IMR-90 (cell line): ENCODE results near the gene SCAMP2. TPM values are rescaled to one million over a fixed set of nuclear protein-coding genes. Genes with fewer than 3 reads are reported as not detected.

Experiments used
- ATAC-seq: fragments of 200-7000 bp; cut with Tn5 transposase; 2 replicates; pipeline ENCODE4 v1.9.1; 2020; ENCODE audit warnings: low read depth, mild to moderate bottlenecking, moderate library complexity
- BruUV-seq: library from RNA; stranded (reverse); fragments of 400-500 nt; replicated peaks from 2 replicates; lab custom pipeline; 2021; lab: Mats Ljungman, UMichigan
- CTCF ChIA-PET: fragments of 300-600 bp; formaldehyde crosslinking; extraction: SDS; loops from one replicate; lab custom pipeline; 2021; ENCODE audit warnings: antibody characterized with exemption; lab: Yijun Ruan, JAX
- POLR2A ChIA-PET: fragments of 300-600 bp; sonication (Branson Sonifier 250); formaldehyde crosslinking; loops from one replicate; lab custom pipeline; 2022; ENCODE audit warnings: antibody characterized with exemption; ENCODE audit not compliant: unreplicated experiment; lab: Charles Lee
- DNase-seq: peaks from one replicate; pipeline ENCODE4 v3.0.0; 2013
- H2AFZ ChIP-seq: replicated peaks from 2 replicates; pipeline ENCODE3; 2013; ENCODE audit warnings: low read length, mild to moderate bottlenecking; ENCODE audit not compliant: poor library complexity
- H2AK5ac ChIP-seq: 2 replicates; pipeline ENCODE4 v1.6.1; 2013; ENCODE audit warnings: low read depth, low read length, inconsistent platforms
- H2AK9ac ChIP-seq: replicated peaks from 2 replicates; pipeline ENCODE3; 2013; ENCODE audit warnings: mild to moderate bottlenecking, low read depth, low read length, moderate library complexity; ENCODE audit not compliant: poor library complexity
- H2BK120ac ChIP-seq: 2 replicates; pipeline ENCODE4 v1.6.1; 2013; ENCODE audit warnings: low read depth, low read length, inconsistent platforms
- H2BK15ac ChIP-seq: 3 replicates; pipeline ENCODE4 v1.6.1; 2013; ENCODE audit warnings: low read depth, low read length, inconsistent platforms
- H2BK20ac ChIP-seq: 2 replicates; pipeline ENCODE4 v1.6.1; 2013; ENCODE audit warnings: low read depth, mild to moderate bottlenecking, inconsistent platforms, low read length, moderate library complexity
- H2BK5ac ChIP-seq: 2 replicates; pipeline ENCODE4 v1.6.1; 2013; ENCODE audit warnings: mild to moderate bottlenecking, low read depth, low read length, inconsistent platforms; ENCODE audit not compliant: poor library complexity, severe bottlenecking
- H3K14ac ChIP-seq: replicated peaks from 2 replicates; pipeline ENCODE4 v1.6.1; 2013; ENCODE audit warnings: low read depth, low read length, inconsistent platforms
- H3K18ac ChIP-seq: 2 replicates; pipeline ENCODE4 v1.6.1; 2013; ENCODE audit warnings: low read depth, low read length, control low read depth
- H3K23ac ChIP-seq: 2 replicates; pipeline ENCODE4 v1.6.1; 2013; ENCODE audit warnings: low read depth, low read length, inconsistent platforms
- H3K27ac ChIP-seq: 2 replicates; pipeline ENCODE4 v1.5.1; 2013; ENCODE audit warnings: mild to moderate bottlenecking, control low read depth, low read length; ENCODE audit not compliant: insufficient read depth
- H3K27me3 ChIP-seq: 2 replicates; pipeline ENCODE4 v1.6.1; 2013; ENCODE audit warnings: low read length; ENCODE audit not compliant: control insufficient read depth, insufficient read depth
- H3K36me3 ChIP-seq: 2 replicates; pipeline ENCODE4 v1.6.1; 2013; ENCODE audit warnings: low read length, mixed read lengths; ENCODE audit not compliant: control insufficient read depth, insufficient read depth
- H3K4ac ChIP-seq: 2 replicates; pipeline ENCODE4 v1.6.1; 2013; ENCODE audit warnings: low read depth, low read length, inconsistent platforms
- H3K4me1 ChIP-seq: 2 replicates; pipeline ENCODE4 v1.6.1; 2013; ENCODE audit warnings: low read length, mixed read lengths; ENCODE audit not compliant: control insufficient read depth, insufficient read depth
- H3K4me2 ChIP-seq: 2 replicates; pipeline ENCODE4 v1.6.1; 2013; ENCODE audit warnings: low read depth, mild to moderate bottlenecking, control low read depth, low read length, moderate library complexity
- H3K4me3 ChIP-seq: 2 replicates; pipeline ENCODE4 v1.5.1; 2013; ENCODE audit warnings: low read depth, mild to moderate bottlenecking, control low read depth, low read length, moderate library complexity; ENCODE audit not compliant: insufficient read depth
- H3K56ac ChIP-seq: 2 replicates; pipeline ENCODE4 v1.6.1; 2013; ENCODE audit warnings: low read length, inconsistent platforms; ENCODE audit not compliant: insufficient read depth; ENCODE audit errors: extremely low read depth
- H3K79me1 ChIP-seq, 2 experiments: 2 replicates each; pipeline ENCODE4 v1.6.1; 2013; ENCODE audit warnings: low read length in 2 of 2, inconsistent platforms in 1 of 2, low read depth in 1 of 2
- H3K9ac ChIP-seq: 2 replicates; pipeline ENCODE4 v1.6.1; 2013; ENCODE audit warnings: low read depth, low read length, control low read depth
- H3K9me1 ChIP-seq: 2 replicates; pipeline ENCODE4 v1.6.1; 2013; ENCODE audit warnings: low read length, inconsistent platforms; ENCODE audit not compliant: insufficient read depth
- H3K9me3 ChIP-seq: 2 replicates; pipeline ENCODE4 v1.6.1; 2013; ENCODE audit warnings: low read length; ENCODE audit not compliant: control insufficient read depth, insufficient read depth
- H4K20me1 ChIP-seq: 2 replicates; pipeline ENCODE4 v1.6.1; 2013; ENCODE audit warnings: low read length, inconsistent platforms; ENCODE audit not compliant: insufficient read depth
- H4K5ac ChIP-seq: 2 replicates; pipeline ENCODE4 v1.6.1; 2013; ENCODE audit warnings: mild to moderate bottlenecking, low read depth, low read length, control low read depth
- H4K8ac ChIP-seq, 2 experiments: 2 replicates each; pipeline ENCODE4 v1.6.1; 2013; ENCODE audit warnings: low read depth in 2 of 2, low read length in 2 of 2, control low read depth in 1 of 2, inconsistent platforms in 1 of 2
- H4K91ac ChIP-seq: 2 replicates; pipeline ENCODE4 v1.6.1; 2013; ENCODE audit warnings: low read depth, low read length, inconsistent platforms; ENCODE audit not compliant: insufficient read depth
- CHD1 ChIP-seq: IDR thresholded peaks from 2 replicates; pipeline ENCODE4 v1.6.1; 2012; ENCODE audit warnings: low read depth, low read length, improper control_type of control experiment
- MAFK ChIP-seq: IDR thresholded peaks from 2 replicates; pipeline ENCODE4 v1.6.1; 2012; ENCODE audit warnings: low read depth, low read length, improper control_type of control experiment
- RAD21 ChIP-seq: IDR thresholded peaks from 2 replicates; pipeline ENCODE4 v1.6.1; 2012; ENCODE audit warnings: low read length, improper control_type of control experiment
- SMC3 ChIP-seq: fragments of 150-350 bp; IDR thresholded peaks from 2 replicates; pipeline ENCODE4 v1.6.1; 2016; ENCODE audit warnings: low read depth, mild to moderate bottlenecking, antibody characterized with exemption, low read length, moderate library complexity
- USF2 ChIP-seq: fragments of 150-350 bp; IDR thresholded peaks from 2 replicates; pipeline ENCODE4 v1.6.1; 2017; ENCODE audit warnings: mild to moderate bottlenecking, antibody characterized with exemption, low read length, low read depth
- WGBS, 2 experiments: methylation state at CpG; one replicate each; pipeline versions ENCODE4 v1.1.5 to v1.1.7; 2013; ENCODE audit warnings: missing lambda C conversion rate in 2 of 2; ENCODE audit not compliant: insufficient read length in 1 of 2; ENCODE audit errors: extremely low coverage in 2 of 2; 5-methylcytosine and 5-hydroxymethylcytosine counted together
- dilution Hi-C: fragments of 300-500 bp; cut with HindIII; formaldehyde crosslinking; loops from one replicate; pipeline ENCODE4 v1.14.3; 2018; ENCODE audit warnings: low sequenced_read_pairs; ENCODE audit not compliant: unreplicated experiment
- in situ Hi-C: fragments of 300-500 bp; cut with MboI; formaldehyde crosslinking; loops from 3 replicates; pipeline ENCODE4 v1.14.3; 2019; ENCODE audit warnings: low sequenced_read_pairs, inconsistent platforms, mixed read lengths
- intact Hi-C: fragments of 100-400 bp; cut with micrococcal nuclease; formaldehyde crosslinking; loops from 2 replicates; pipeline ENCODE4 v1.10.0; 2022
- polyA plus RNA-seq, 3 experiments: library from polyadenylated mRNA; depleted of rRNA; stranded (reverse); fragments of >200 nt; gene quantifications; 2 replicates each; pipeline ENCODE4 v1.2.3, GENCODE V29; 2012; ENCODE audit warnings: low replicate concordance in 1 of 3
- total RNA-seq: library from RNA; depleted of rRNA; stranded (reverse); fragments of >200 nt; gene quantifications from 2 replicates; pipeline ENCODE4 v1.2.3, GENCODE V29; 2012
- TF ChIP-seq, protein P1 (sequence below): fragments of 150-350 bp; IDR thresholded peaks from 2 replicates; pipeline ENCODE4 v1.6.1; 2016; ENCODE audit warnings: low read depth, mild to moderate bottlenecking, low read length, moderate library complexity, borderline replicate concordance
- TF ChIP-seq, protein P2 (sequence below): conservative IDR thresholded peaks from 2 replicates; pipeline ENCODE4 v1.5.1; 2012; ENCODE audit warnings: mild to moderate bottlenecking, low read depth, low read length, improper control_type of control experiment

SCAMP2 gene
- total and polyA plus RNA-seq, 2 of the 4 experiments (the other 2 are of a cell fraction) = 25.8 to 111 TPM

- TF ChIP-seq USF2 = no peak
Measured at GRCh38 chr15:74902295-74903075, 29.3 kb upstream of the SCAMP2 start (continued).

DNA sequence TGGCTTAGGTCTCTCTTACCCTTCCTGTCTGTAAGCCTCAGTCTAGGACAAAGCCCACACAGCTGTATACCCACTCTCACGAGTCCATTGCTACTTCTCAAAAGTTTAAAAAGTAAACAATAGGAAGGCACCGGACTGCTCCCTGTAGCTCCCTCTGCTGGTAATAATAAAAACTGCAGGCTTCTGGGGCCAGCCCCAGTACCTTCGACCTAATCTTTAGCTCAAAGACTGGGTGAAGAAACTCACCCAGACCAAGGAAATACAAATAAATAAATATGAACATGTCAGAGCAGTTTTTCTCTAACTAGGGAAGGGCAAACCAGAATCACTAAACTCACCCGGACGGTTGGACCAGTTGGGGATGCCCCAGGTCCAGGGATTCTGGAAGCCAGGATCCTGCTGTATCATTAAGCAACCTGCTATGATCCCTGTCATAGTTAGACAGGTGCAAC is 28.5 kb upstream of the SCAMP2 start:
- 0 out of 2 replicates have a peak, but pooled peaks cover 3% of the 10 kb centered on the region for H3K9me1 ChIP-seq
- H3K27ac ChIP-seq = no peak overlapping the region
- no peak overlapping the region for H4K5ac ChIP-seq
- no peak overlapping the region for H2BK15ac ChIP-seq
- no peak overlapping the region for H3K56ac ChIP-seq
- peak; percentile 46 for DNase-seq
- H3K36me3 ChIP-seq = peaks cover 53% of the 10 kb centered on the region
- H3K9me3 ChIP-seq = no peaks in the 10 kb centered on the region
- H3K18ac ChIP-seq = no peak overlapping the region
- H4K91ac ChIP-seq = no peak overlapping the region
- TF ChIP-seq, protein P1, sequence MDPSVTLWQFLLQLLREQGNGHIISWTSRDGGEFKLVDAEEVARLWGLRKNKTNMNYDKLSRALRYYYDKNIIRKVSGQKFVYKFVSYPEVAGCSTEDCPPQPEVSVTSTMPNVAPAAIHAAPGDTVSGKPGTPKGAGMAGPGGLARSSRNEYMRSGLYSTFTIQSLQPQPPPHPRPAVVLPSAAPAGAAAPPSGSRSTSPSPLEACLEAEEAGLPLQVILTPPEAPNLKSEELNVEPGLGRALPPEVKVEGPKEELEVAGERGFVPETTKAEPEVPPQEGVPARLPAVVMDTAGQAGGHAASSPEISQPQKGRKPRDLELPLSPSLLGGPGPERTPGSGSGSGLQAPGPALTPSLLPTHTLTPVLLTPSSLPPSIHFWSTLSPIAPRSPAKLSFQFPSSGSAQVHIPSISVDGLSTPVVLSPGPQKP = no peak
- no peak for TF ChIP-seq MAFK
- TF ChIP-seq, protein P2, sequence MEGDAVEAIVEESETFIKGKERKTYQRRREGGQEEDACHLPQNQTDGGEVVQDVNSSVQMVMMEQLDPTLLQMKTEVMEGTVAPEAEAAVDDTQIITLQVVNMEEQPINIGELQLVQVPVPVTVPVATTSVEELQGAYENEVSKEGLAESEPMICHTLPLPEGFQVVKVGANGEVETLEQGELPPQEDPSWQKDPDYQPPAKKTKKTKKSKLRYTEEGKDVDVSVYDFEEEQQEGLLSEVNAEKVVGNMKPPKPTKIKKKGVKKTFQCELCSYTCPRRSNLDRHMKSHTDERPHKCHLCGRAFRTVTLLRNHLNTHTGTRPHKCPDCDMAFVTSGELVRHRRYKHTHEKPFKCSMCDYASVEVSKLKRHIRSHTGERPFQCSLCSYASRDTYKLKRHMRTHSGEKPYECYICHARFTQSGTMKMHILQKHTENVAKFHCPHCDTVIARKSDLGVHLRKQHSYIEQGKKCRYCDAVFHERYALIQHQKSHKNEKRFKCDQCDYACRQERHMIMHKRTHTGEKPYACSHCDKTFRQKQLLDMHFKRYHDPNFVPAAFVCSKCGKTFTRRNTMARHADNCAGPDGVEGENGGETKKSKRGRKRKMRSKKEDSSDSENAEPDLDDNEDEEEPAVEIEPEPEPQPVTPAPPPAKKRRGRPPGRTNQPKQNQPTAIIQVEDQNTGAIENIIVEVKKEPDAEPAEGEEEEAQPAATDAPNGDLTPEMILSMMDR = peak; percentile 77
- TF ChIP-seq RAD21 = peak; percentile 59
- peak; percentile 68 for TF ChIP-seq SMC3
- no peak for TF ChIP-seq CHD1
- peaks cover 13% of the 10 kb centered on the region for H4K20me1 ChIP-seq
- peak overlapping the region; percentile 73 for H2AK9ac ChIP-seq
- peaks cover 10% of the 10 kb centered on the region for H3K4me1 ChIP-seq
- dilution Hi-C loops = no loop called here
- H2BK5ac ChIP-seq = no peak overlapping the region
- no peak overlapping the region for H3K9ac ChIP-seq
- intact Hi-C loops = loop anchor here (1.0 to 2.0 kb wide), 3 partner anchors 49 to 303 kb away; no protein-coding TSS in a partner anchor
- no peaks in the 10 kb centered on the region for H3K27me3 ChIP-seq
- CTCF ChIA-PET = interaction anchor here (0.6 to 1.7 kb wide), 16 partner anchors 8 to 238 kb away, joined by 3 to 7 read pairs (median 3); partner anchors contain the start of genes COX5A, MPI and ULK3
- no peak overlapping the region for H2AFZ ChIP-seq
- WGBS, 2 experiments = no CpG with 5 or more reads among the region's 5 CpGs
- no TSS peak for BruUV-seq
- peak overlapping the region; percentile 55; the same call in 1 of the 2 replicates for H2AK5ac ChIP-seq
- no peak overlapping the region for H3K4me3 ChIP-seq
- no peak overlapping the region for H2BK120ac ChIP-seq
- in situ Hi-C loops = no loop called here
- POLR2A ChIA-PET = no interaction called here
- peak; percentile 59 for ATAC-seq
- H3K14ac ChIP-seq = peak overlapping the region; percentile 27; the same call in 1 of the 2 replicates
- H4K8ac ChIP-seq = peak overlapping the region in 1 of 2 experiments; percentile 85; a peak in 2 of 4 replicates
- H3K23ac ChIP-seq = no peak overlapping the region
- no peak overlapping the region for H2BK20ac ChIP-seq
- peaks cover 36 to 67% of the 10 kb centered on the region in 2 experiments for H3K79me1 ChIP-seq
- H3K4ac ChIP-seq = no peak overlapping the region
- no peak overlapping the region for H3K4me2 ChIP-seq
